B cell (primary cell): ENCODE data around the gene GPATCH3. TPM values are rescaled to one million over a fixed set of nuclear protein-coding genes. Genes with fewer than 3 reads are reported as not detected.

Source experiments
- ATAC-seq: fragments of 200-7000 bp; cut with Tn5 transposase; one replicate; pipeline ENCODE4 v1.10.0; 2021; ENCODE audit warnings: low read depth, mild to moderate bottlenecking, moderate number of reproducible peaks, moderate library complexity
- CTCF ChIA-PET: fragments of 350-600 bp; sonication (Branson Sonifier 250); formaldehyde crosslinking; loops from one replicate; lab custom pipeline; 2021; ENCODE audit warnings: antibody characterized with exemption, inconsistent platforms; lab: Charles Lee
- POLR2A ChIA-PET: fragments of 350-600 bp; sonication (Branson Sonifier 250); formaldehyde crosslinking; loops from one replicate; lab custom pipeline; 2021; ENCODE audit warnings: antibody characterized with exemption; lab: Charles Lee
- DNase-seq: peaks from one replicate; pipeline ENCODE4 v3.0.0; 2013
- H2AFZ ChIP-seq: 2 replicates; pipeline ENCODE4 v1.6.1; 2012; ENCODE audit warnings: mild to moderate bottlenecking, low read depth, low read length; ENCODE audit not compliant: insufficient read depth, poor library complexity, severe bottlenecking
- H3K27ac ChIP-seq, 2 donors: 1 replicate in 1 of 2; 2 replicates in 1 of 2; pipeline ENCODE4 v1.5.1; 2012 to 2013; ENCODE audit warnings: low read length in 2 of 2, mild to moderate bottlenecking in 2 of 2, moderate library complexity in 1 of 2
- H3K27me3 ChIP-seq, 4 experiments: fragments of 200-600 bp in 1 of 4; sonication (generic) in 1 of 4; replicated peaks in 1 of 4; 1 replicate in 2 of 4; 2 replicates in 2 of 4; pipeline versions ENCODE4 v1.6.1 to v1.7.0; 2013 to 2016; ENCODE audit warnings: low read length in 3 of 4, mild to moderate bottlenecking in 2 of 4, mixed read lengths in 1 of 4, moderate library complexity in 1 of 4; ENCODE audit not compliant: insufficient read depth in 4 of 4, control insufficient read depth in 3 of 4; ENCODE audit errors: control extremely low read depth in 1 of 4
- H3K36me3 ChIP-seq, 2 experiments: replicated peaks in 1 of 2; 1 replicate in 1 of 2; 2 replicates in 1 of 2; pipeline versions ENCODE4 v1.6.1 to v1.7.1; 2013; ENCODE audit warnings: low read length in 1 of 2; ENCODE audit not compliant: insufficient read depth in 2 of 2, control insufficient read depth in 1 of 2; ENCODE audit errors: control extremely low read depth in 1 of 2, extremely low read depth in 1 of 2
- H3K4me1 ChIP-seq, 2 donors: fragments of 200-600 bp in 1 of 2; sonication (generic) in 1 of 2; 1 replicate in 1 of 2; 2 replicates in 1 of 2; pipeline versions ENCODE4 v1.5.1 to v1.6.1; 2013 to 2017; ENCODE audit warnings: low read length in 2 of 2; ENCODE audit not compliant: control insufficient read depth in 2 of 2, insufficient read depth in 2 of 2
- H3K4me2 ChIP-seq: replicated peaks from 2 replicates; pipeline ENCODE3; 2012; ENCODE audit warnings: mild to moderate bottlenecking, low read depth, low read length; ENCODE audit not compliant: poor library complexity, severe bottlenecking
- H3K4me3 ChIP-seq, 5 experiments: fragments of 200-600 bp in 1 of 5; sonication (generic) in 1 of 5; 1 replicate in 3 of 5; 2 replicates in 2 of 5; pipeline versions ENCODE4 v1.5.1 to v1.7.0; 2011 to 2016; ENCODE audit warnings: low read length in 4 of 5, mild to moderate bottlenecking in 4 of 5, low read depth in 2 of 5, control low read depth in 1 of 5, moderate library complexity in 1 of 5; ENCODE audit not compliant: insufficient read depth in 1 of 5; ENCODE audit errors: control extremely low read depth in 1 of 5, extremely low read depth in 1 of 5
- H3K79me2 ChIP-seq: fragments of 200-600 bp; sonication (generic); one replicate; pipeline ENCODE4 v1.6.0; 2016; ENCODE audit warnings: low read length; ENCODE audit not compliant: control insufficient read depth, insufficient read depth
- H3K9ac ChIP-seq: fragments of 200-600 bp; sonication (generic); 2 replicates; pipeline ENCODE4 v1.6.1; 2017; ENCODE audit warnings: mild to moderate bottlenecking, low read length, moderate library complexity
- H3K9me3 ChIP-seq, 3 donors: one replicate each; pipeline versions ENCODE4 v1.6.1 to v1.7.1; 2013; ENCODE audit warnings: low read length in 2 of 3; ENCODE audit not compliant: control insufficient read depth in 2 of 3, insufficient read depth in 1 of 3; ENCODE audit errors: control extremely low read depth in 1 of 3
- H4K20me1 ChIP-seq: 2 replicates; pipeline ENCODE4 v1.6.0; 2012; ENCODE audit warnings: mild to moderate bottlenecking, low read length; ENCODE audit not compliant: insufficient read depth, control insufficient read depth, poor library complexity, severe bottlenecking
- H3K27ac Mint-ChIP-seq: one replicate; pipeline ENCODE4 v1.8.0; 2021; ENCODE audit warnings: mixed read lengths
- H3K27me3 Mint-ChIP-seq: one replicate; pipeline ENCODE4 v1.8.0; 2021; ENCODE audit warnings: mixed read lengths
- H3K4me1 Mint-ChIP-seq: one replicate; pipeline ENCODE4 v1.8.0; 2021; ENCODE audit warnings: mixed read lengths
- H3K4me3 Mint-ChIP-seq: one replicate; pipeline ENCODE4 v1.8.0; 2021; ENCODE audit warnings: mixed read lengths
- H3K9me3 Mint-ChIP-seq: one replicate; pipeline ENCODE4 v1.8.0; 2022; ENCODE audit warnings: mixed read lengths; ENCODE audit not compliant: insufficient read depth
- EZH2 ChIP-seq: IDR thresholded peaks from 2 replicates; pipeline ENCODE4 v1.6.1; 2012; ENCODE audit warnings: borderline replicate concordance, low read depth, mild to moderate bottlenecking, moderate library complexity, low read length; ENCODE audit not compliant: insufficient read depth, poor library complexity, severe bottlenecking
- WGBS: methylation state at CpG from one replicate; pipeline ENCODE4 v1.1.5; 2013; ENCODE audit warnings: missing lambda C conversion rate; ENCODE audit not compliant: insufficient coverage; 5-methylcytosine and 5-hydroxymethylcytosine counted together
- intact Hi-C: fragments of 100-400 bp; cut with micrococcal nuclease; formaldehyde crosslinking; loops from one replicate; pipeline ENCODE4 v1.10.0; 2022
- polyA minus RNA-seq: library from RNA; depleted of rRNA, polyadenylated mRNA; stranded (reverse); fragments of >200 nt; gene quantifications from 2 replicates; pipeline ENCODE4 v1.2.3, GENCODE V29; 2012
- polyA plus RNA-seq: library from polyadenylated mRNA; depleted of rRNA; stranded (reverse); fragments of >200 nt; gene quantifications from 2 replicates; pipeline ENCODE4 v1.2.3, GENCODE V29; 2012
- total RNA-seq, 2 donors: library from RNA; stranded (reverse); fragments of 120-200 nt in 1 of 2; gene quantifications; 1 replicate in 1 of 2; 2 replicates in 1 of 2; pipeline versions ENCODE4 v1.2.3 to v1.2.4, GENCODE V29; 2013 to 2022
- TF ChIP-seq, protein P1 (sequence below): fragments of 200-600 bp; IDR thresholded peaks from one replicate; pipeline ENCODE4 v1.8.0; 2022; ENCODE audit warnings: antibody characterized with exemption, mild to moderate bottlenecking

The GPATCH3 gene, protein sequence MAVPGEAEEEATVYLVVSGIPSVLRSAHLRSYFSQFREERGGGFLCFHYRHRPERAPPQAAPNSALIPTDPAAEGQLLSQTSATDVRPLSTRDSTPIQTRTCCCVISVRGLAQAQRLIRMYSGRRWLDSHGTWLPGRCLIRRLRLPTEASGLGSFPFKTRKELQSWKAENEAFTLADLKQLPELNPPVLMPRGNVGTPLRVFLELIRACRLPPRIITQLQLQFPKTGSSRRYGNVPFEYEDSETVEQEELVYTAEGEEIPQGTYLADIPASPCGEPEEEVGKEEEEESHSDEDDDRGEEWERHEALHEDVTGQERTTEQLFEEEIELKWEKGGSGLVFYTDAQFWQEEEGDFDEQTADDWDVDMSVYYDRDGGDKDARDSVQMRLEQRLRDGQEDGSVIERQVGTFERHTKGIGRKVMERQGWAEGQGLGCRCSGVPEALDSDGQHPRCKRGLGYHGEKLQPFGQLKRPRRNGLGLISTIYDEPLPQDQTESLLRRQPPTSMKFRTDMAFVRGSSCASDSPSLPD
- total RNA-seq (21.9 and 28.6 TPM in 2 replicates), polyA plus RNA-seq (9.2 and 12.0 TPM in 2 replicates), polyA minus RNA-seq (14.7 and 16.7 TPM in 2 replicates)
- 11.9 TPM for total RNA-seq (2013)

DNA sequence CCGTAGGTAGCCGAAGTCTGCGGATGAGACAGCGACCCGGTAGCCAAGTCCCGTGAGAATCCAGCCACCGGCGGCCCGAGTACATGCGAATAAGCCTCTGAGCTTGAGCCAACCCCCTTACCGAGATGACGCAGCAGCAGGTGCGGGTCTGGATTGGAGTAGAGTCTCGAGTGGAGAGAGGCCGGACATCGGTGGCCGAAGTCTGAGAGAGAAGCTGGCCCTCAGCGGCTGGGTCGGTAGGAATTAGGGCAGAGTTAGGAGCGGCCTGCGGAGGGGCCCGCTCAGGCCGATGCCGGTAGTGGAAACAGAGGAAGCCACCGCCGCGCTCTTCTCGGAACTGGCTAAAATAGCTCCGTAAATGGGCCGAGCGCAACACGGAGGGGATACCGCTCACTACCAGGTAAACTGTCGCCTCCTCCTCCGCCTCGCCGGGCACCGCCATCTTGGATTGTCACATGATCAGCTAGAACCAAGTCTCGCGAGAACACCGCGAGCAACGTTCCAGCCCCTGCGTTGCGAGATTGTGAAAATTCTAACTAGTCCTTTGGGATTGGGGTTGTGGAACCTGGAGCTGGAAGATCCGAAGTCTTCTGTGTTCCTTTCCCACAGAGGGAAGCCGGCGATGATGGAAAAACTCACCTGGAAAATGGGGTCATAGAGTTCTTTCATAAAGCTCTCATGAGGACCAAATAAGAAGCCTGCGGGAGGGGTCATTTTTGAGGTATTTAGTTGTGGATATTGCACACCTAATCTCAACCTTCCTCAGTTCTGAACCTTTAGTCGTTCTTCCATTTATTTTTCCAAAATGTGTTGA, at the start of gene GPATCH3:
Gene GPATCH3, minus strand, starts transcription at position 467 of the 814 bp plus-strand sequence. Its CDS starts 25 bp downstream, at position 442.
- POLR2A ChIA-PET: interaction anchor here (0.6 to 3.4 kb wide), 7 partner anchors 10 to 60 kb away, joined by 3 to 26 read pairs (median 4); partner anchors contain the start of genes GPN2, KDF1 and NUDC
- Histone ChIP-seq H3K4me2 (peak within 1 kb of the TSS; percentile 81), H3K36me3 (peaks cover 2 to 15% of the 10 kb centered on the region in 2 experiments), H3K4me3 (peak within 1 kb of the TSS; percentile 84 to 100 (median 97)), H2AFZ (peak within 1 kb of the TSS; percentile 97), H3K9me3 (no peaks in the 10 kb centered on the region), H3K79me2 (peaks cover 50% of the 10 kb centered on the region), H3K4me1 (peaks cover 16 to 20% of the 10 kb centered on the region in 2 donors), H3K27me3 (no peaks in the 10 kb centered on the region), H4K20me1 (peaks cover 11% of the 10 kb centered on the region), H3K27ac (peak within 1 kb of the TSS; percentile 82 to 92), H3K9ac (peak within 1 kb of the TSS; percentile 85)
- no peak for TF ChIP-seq EZH2
- TF ChIP-seq, protein P1, sequence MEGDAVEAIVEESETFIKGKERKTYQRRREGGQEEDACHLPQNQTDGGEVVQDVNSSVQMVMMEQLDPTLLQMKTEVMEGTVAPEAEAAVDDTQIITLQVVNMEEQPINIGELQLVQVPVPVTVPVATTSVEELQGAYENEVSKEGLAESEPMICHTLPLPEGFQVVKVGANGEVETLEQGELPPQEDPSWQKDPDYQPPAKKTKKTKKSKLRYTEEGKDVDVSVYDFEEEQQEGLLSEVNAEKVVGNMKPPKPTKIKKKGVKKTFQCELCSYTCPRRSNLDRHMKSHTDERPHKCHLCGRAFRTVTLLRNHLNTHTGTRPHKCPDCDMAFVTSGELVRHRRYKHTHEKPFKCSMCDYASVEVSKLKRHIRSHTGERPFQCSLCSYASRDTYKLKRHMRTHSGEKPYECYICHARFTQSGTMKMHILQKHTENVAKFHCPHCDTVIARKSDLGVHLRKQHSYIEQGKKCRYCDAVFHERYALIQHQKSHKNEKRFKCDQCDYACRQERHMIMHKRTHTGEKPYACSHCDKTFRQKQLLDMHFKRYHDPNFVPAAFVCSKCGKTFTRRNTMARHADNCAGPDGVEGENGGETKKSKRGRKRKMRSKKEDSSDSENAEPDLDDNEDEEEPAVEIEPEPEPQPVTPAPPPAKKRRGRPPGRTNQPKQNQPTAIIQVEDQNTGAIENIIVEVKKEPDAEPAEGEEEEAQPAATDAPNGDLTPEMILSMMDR: no peak
- under 1% methylated on average over 47 of the region's 50 CpGs for WGBS
- CTCF ChIA-PET: interaction anchor here (0.6 to 2.6 kb wide), 6 partner anchors 11 to 930 kb away, joined by 3 to 14 read pairs (median 3); partner anchors contain the start of genes GPN2 and PPP1R8
- Mint-ChIP-seq H3K4me3 (peak within 1 kb of the TSS; percentile 92), H3K27me3 (no peaks in the 10 kb centered on the region), H3K9me3 (no peaks in the 10 kb centered on the region), H3K27ac (peak within 1 kb of the TSS; percentile 99), H3K4me1 (peaks cover 36% of the 10 kb centered on the region)
- peak; percentile 94 for DNase-seq
- ATAC-seq: peak; percentile 92
- intact Hi-C loops: loop anchor here (1.0 to 10.0 kb wide), 5 partner anchors 10 to 425 kb away; partner anchors contain the start of genes GPN2, HMGN2 and NUDC
